GM12873 (cell line): ENCODE measurements around the gene KIAA1958.

ENCODE experiments used
- TF ChIP-seq, protein P1 (sequence below): IDR thresholded peaks from 2 replicates; pipeline ENCODE4 v1.5.1; 2012; ENCODE audit warnings: low read depth, mild to moderate bottlenecking, moderate library complexity, low read length, control low read depth; ENCODE audit not compliant: insufficient read depth; ENCODE audit errors: missing control alignments

KIAA1958 gene

DNA sequence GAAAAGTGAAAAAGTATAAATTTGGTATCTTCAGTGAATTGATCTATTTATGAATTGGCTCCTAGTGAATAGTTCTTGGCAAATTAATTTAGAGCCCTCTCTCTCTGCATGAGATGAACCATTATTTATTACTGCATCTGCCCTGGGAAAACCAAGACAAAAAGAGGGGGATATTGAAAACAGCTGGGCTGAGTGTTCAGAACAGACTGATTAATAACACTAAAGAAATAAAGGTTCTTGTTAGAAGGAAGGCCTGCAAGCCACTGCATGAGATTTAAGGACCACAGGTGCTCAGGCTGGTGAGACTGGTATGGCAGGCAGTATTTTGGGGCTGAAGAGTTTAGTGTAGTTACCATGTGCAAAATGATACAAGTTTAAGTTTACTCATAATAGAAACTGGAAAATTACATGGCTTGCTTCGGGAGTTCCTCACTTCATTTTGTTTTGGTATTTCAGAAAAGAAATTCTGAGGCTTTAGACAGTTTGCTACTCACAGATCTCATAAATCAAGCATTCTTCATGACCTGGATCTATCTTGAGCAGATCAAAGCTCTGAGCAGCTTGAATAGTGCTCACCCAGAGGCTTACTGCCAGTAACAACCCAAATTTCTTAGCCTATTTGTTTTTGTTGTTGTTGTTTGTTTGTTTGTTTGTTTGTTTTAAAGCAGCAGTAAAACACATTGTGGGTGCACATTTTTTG is 56.1 kb downstream of the KIAA1958 start:
- TF ChIP-seq, protein P1, sequence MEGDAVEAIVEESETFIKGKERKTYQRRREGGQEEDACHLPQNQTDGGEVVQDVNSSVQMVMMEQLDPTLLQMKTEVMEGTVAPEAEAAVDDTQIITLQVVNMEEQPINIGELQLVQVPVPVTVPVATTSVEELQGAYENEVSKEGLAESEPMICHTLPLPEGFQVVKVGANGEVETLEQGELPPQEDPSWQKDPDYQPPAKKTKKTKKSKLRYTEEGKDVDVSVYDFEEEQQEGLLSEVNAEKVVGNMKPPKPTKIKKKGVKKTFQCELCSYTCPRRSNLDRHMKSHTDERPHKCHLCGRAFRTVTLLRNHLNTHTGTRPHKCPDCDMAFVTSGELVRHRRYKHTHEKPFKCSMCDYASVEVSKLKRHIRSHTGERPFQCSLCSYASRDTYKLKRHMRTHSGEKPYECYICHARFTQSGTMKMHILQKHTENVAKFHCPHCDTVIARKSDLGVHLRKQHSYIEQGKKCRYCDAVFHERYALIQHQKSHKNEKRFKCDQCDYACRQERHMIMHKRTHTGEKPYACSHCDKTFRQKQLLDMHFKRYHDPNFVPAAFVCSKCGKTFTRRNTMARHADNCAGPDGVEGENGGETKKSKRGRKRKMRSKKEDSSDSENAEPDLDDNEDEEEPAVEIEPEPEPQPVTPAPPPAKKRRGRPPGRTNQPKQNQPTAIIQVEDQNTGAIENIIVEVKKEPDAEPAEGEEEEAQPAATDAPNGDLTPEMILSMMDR, result no peak

- TF ChIP-seq, protein P1, result no peak
Measured at GRCh38 chr9:112544477-112544876, 57.9 kb downstream of the KIAA1958 start.

- TF ChIP-seq, protein P1, result no peak
Measured at GRCh38 chr9:112545237-112545636, 58.6 kb downstream of the KIAA1958 start.

DNA sequence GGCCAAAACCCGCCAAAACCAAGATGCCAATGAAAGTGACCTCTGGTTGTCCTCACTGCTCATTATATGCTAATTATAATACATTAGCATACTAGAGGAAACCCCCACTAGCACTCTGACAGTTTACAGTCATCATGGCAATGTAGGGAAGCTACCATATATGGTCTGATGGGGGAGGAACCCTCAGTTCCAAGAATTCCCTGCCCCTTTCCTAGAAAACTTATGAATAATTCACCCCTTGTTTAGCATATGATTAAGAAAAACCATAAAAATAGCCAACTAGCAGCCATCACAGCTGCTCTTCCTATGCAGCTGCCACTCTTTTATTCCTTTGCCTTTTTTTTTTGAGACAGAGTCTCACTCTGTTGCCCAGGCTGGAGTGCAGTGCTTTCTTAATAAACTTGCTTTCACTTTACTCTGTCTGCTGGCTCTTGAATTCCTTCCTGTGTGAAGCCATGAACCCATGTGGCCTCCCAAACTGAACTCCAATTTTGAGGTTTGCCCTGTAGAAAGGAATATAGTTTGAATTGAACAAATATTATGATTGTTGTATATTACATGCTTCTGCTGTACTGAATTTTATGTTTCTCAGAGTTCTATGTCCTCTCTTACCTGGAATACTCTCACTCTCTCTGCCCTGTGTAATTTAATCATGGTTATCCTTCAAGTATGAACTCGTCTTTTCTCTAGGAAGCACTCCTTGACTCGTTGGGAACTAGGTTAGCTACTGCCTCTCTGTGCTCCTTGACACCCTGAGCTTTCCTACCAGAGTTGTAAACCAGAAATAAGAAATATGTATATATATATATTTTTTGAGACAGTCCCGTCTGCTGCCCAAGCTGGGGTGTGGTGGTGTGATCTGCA is 59.8 kb downstream of the KIAA1958 start:
- TF ChIP-seq, protein P1, result no peak

DNA sequence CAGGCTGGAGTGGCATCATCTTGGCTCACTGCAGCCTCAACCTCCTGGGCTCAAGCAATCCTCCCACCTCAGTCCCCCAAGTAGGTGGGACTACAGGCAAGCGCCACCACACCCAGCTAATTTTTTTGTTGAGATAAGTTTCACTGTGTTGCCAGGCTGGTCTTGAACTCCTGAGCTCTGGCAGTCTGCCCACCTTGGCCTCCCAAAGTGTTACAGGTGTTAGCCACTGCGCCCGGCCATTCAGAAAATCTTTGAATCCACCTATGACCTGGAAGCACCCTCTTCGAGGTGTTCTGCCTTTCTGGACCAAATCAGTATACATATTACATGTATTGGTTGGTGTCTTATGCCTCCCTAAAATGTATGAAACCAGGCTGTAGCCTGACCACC is 61.4 kb downstream of the KIAA1958 start:
- TF ChIP-seq, protein P1, result no peak

DNA sequence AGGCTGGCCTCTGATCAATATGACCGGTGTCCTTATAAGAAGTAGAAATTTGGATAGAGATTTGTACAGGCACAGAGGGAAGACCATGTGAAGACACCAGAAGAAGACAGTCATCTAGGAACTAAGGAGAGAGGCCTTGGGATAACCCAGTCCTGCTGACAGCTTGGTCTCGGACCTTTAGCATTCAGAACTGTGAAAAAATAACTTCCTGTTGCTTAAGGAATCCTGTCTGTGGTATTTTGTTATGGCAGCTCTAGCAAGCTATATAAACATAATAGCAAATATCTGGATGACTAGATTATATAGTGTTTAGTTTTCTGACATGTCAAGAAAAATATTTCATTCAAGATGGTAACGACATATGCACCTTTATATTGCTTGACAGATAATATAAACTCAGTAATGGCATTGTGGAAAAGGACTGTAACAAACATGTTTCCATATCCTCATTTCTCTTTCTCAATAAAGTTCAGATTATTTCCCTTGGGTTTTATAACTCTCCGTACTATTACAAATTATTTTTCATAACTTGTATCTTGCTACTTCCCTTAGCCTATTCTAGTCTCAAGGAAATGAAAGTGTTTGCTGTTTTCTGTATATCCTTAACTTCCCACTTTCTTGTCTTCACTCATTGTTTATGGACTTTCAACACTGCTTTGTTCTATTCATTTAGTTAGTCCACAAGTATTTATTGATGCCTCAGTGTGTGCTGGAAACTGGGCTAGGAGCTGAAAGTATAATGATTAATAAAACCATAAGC is 62.4 kb downstream of the KIAA1958 start:
- TF ChIP-seq, protein P1, result no peak

- TF ChIP-seq, protein P1, result no peak
Measured at GRCh38 chr9:112550531-112550930, 63.9 kb downstream of the KIAA1958 start.
